HG03575 (cell line): ENCODE measurements around the gene HCFC2.
"Not testable (repeated sequence)": the region's sequence is repeated elsewhere in the genome, so short reads cannot be mapped to it uniquely, and the experiment has no call there.

Source experiments
- ATAC-seq: cut with Tn5 transposase; IDR thresholded peaks from one replicate; pipeline ENCODE4 v1.9.1; 2021; ENCODE audit not compliant: unreplicated experiment, insufficient number of reproducible peaks, low FRiP score; ENCODE audit errors: extremely low read depth

Gene HCFC2

DNA sequence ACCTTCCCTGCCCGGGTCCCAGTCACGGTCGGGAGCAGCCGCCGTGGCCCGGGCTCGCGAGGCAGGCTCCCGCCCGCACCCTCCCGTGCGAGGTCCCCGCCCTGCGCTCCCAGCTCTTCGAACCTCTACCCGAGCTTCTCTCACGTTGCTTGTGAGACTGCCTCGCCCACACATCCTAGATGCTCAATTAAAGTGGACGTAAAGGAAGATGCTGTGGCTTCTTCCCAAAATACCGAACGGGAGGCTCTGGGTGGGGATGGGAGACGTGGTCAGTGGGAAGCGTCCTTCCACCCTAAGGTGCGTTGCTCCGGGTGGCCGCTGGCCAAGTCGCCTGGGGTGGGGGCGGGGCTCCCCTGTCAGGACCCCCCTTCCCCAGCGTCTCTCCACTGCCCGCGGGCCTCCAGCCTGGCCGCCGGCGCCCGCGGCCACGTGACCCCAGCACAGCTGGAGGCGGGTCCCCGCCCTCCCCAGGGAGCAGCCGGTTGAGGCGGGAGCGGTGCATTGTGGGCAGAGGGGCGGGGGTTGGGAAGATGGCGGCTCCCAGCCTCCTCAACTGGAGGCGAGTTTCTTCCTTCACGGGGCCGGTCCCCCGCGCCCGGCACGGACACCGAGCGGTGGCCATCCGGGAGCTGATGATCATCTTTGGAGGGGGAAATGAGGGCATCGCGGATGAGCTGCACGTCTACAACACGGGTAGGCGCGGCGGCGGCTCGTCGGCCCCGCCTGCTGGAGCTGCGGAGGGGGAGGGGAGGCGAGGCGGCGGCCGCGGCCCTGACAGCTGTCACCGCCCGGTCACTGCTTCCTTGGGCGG, at the start of gene HCFC2:
Gene HCFC2 (plus strand): TSS at position 501 of the 811 bp plus-strand sequence. CDS start 30 bp downstream, at position 531.
- no peak for ATAC-seq

- not testable (repeated sequence) for ATAC-seq
Measured at GRCh38 chr12:104021862-104022261, 42.5 kb upstream of the HCFC2 start.

DNA sequence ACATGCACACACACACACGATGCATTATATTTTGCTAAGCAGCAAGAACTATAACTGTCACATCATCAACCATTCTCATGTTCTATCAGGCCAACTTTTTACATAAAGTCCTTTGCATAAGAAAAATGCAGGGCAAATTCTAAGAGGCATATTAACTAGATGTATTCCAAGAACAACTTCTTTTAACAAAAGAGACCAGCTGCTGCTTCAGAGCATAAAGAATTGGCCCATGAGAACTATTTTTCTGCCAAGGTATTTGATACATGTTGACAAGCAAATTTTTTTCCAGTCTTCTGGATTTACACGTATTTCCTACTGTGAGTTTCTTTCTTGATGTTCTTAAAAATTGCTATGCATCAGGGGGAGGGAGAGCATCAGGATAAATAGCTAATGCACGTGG, 41.5 kb upstream of the HCFC2 start:
- ATAC-seq, result no peak

GRCh38 chr12:104023710-104024109, 40.6 kb upstream of the HCFC2 start:
- no peak for ATAC-seq

DNA sequence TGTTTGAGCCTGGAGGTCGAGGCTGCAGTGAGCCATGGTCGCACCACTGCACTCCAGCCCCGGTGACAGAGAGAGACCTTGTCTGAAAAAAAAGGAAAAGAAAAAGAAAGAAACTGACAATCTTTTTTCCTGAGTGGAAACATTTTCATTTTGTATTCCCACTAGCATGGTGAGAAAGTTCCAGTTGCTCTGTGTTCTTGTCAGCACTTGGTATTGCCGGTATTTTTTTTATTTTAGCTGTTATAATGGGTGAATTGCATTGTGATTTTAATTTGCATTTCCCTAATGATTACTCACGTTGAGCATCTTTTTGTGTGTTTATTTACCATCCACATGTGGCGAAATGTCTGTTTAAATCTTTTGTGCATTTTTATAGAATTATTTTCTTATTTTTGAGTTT, 40.0 kb upstream of the HCFC2 start:
- no peak for ATAC-seq

DNA sequence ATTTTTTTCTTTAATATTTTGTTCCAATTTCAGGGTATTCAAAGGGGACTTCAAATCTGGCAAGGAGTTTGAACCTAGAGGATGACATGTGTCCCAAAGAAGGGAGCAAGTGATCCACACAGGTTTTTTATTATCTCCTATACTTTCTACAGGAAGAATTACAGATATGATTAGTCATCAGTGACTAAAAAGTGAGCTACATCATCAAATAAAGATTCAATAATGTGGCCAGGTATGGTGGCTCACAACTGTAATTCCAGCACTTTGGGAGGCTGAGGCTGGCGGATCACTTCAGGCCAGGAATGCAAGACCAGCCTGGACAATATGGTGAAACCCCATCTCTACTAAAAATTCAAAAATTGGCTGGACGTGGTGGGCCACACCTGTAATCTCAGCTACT, 38.6 kb upstream of the HCFC2 start:
- no peak for ATAC-seq

DNA sequence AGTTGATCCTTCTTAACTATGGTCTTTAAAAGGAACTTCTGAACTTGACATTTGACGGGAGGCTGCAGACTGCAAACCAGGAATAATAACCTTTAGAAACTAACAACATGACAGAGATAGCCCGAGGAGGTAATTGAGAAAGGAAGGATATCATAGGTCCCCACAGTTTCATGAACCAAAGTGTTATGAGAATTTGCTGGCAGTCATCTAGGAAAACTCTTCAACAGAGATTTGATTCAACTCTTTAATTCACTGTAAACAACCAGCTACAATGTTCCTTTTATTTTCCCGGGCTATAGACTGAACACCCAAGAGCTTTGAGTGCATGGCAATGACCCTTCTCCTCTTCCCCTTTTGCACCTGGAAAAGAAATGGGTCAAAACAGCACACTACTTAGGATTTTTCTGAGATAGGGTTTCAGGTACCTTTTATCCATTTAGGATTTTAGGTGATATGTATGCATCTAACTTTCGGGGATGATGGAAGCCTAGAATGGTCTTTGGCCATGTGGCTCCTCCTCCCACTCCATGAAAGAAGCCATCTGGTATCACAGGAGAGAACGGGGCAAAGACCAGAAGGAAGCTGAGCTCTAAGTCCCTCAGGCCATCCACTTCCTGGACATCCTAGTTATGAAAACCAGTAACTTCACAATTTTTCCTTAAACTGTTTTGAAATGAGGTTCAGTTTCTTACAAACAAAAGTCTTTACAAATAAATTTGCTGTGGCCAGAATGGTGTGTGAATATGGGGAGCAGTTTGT, 37.3 kb upstream of the HCFC2 start:
- ATAC-seq, result no peak

DNA sequence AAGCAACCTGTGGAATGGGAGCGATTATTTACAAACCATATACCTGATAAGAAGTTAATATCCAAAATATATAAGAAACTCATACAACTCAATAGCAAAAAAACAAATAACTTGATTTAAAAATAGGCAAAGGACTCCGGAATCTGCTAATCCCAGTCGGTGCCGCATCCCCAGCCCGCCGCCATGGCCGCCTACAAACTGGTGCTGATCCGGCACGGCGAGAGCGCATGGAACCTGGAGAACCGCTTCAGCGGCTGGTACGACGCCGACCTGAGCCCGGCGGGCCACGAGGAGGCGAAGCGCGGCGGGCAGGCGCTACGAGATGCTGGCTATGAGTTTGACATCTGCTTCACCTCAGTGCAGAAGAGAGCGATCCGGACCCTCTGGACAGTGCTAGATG, 33.7 kb upstream of the HCFC2 start:
- ATAC-seq, result not testable (repeated sequence)

DNA sequence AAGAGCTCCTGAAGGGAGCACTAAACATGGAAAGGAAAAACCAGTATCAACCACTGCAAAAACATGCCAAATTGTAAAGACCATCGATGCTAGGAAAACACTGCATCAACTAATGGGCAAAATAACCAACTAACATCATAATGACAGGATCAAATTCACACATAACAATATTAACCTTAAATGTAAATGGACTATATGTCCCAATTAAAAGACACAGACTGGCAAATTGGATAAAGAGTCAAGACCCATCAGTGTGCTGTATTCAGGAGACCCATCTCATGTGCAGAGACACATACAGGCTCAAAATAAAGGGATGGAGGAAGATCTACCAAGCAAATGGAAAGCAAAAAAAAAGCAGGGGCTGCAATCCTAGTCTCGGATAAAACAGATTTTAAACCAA, 28.2 kb upstream of the HCFC2 start:
- not testable (repeated sequence) for ATAC-seq

- not testable (repeated sequence) for ATAC-seq
Measured at GRCh38 chr12:104039769-104040168, 24.6 kb upstream of the HCFC2 start.

DNA sequence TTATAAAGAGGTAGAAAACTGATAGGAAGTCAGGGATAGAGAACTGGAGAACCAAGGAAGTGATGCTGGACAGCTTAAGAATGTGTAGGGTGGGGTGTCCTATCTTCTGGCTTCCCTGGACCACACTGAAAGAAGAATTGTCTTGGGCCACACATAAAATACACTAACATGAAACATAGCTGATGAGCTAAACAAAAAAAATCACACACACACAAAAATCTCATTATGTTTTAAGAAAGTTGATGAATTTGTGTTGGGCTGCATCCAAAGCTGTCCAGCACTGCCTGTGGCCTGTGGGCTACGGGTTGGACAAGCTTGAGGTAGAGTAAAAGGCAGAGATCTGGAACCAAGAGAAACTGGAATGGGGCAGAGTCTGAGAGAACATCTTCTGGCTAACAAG, 21.8 kb upstream of the HCFC2 start:
- no peak for ATAC-seq

GRCh38 chr12:104044158-104044557, 20.2 kb upstream of the HCFC2 start:
- ATAC-seq, result no peak

DNA sequence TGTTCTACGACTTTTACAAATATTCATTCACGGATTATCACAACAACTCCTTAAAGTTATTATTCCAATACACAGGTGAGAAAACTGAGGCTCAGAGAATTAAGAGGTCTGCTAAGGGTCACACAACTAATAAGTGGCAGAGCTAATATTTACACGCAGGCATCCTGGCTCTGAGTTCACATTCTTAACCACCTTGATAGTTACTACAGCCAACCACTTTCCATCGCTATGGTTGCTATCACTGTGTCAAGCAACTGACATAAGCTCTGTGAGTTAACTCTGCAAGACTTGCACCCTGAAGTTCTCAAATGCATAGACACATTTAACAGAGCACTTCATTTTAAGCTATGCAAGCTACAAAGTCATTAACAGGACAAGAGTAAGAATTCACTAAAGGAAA, 18.0 kb upstream of the HCFC2 start:
- ATAC-seq, result no peak

GRCh38 chr12:104048162-104048561, 16.2 kb upstream of the HCFC2 start:
- ATAC-seq, result no peak

DNA sequence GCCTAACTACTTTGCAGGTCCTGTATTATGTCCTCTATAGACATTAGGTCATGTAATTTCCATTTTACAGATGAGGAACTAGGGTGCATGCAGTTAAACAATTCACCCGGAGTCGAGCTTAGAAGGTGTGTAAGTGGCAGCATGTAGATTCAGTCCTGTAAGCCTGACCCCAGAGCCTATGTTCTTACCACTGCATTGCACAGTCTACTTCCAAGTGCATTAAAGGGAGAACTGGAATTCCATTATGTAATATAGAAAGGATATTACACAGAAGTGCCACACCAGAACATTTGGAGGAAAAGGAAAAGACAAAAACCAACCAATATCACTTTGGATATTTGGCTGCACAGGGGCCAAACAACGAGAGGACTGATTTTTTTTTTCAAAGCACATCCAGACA, 15.5 kb upstream of the HCFC2 start:
- no peak for ATAC-seq

- ATAC-seq, result no peak
Measured at GRCh38 chr12:104049278-104049902, 14.9 kb upstream of the HCFC2 start.

DNA sequence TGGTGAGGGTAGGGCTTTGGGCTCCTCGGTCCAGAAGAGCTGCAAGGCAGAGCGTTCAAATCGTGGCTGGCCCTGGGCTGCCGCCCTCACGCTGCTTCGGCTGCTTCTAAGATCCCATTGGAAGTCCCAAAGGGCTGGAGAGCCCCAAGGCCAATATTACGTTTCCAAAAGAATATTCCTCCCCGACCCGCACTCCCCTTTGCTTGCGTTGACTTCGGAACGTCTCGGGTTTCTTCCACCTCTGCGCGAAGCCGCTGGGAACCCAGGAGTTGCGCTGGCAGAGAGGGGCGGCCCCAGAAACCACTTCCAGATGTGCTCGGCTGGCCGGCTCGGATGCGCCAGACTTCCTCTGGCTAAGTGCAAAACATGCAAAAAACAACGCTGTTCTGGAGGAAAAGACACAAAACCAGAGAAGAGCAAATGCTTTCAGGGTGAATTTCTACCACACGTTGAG, 14.4 kb upstream of the HCFC2 start, which contains the start of gene GLT8D2:
Gene GLT8D2 (minus strand): TSS at position 285 of the 454 bp plus-strand sequence. CDS start 30,539 bp downstream, outside the sequence.
- ATAC-seq, result no peak

GRCh38 chr12:104050436-104050835, 13.9 kb upstream of the HCFC2 start:
- no peak for ATAC-seq

- ATAC-seq, result no peak
Measured at GRCh38 chr12:104054681-104055346, 9.5 kb upstream of the HCFC2 start.
